WTC11 (cell line): ENCODE measurements around the gene ELAPOR2. TPM values are rescaled to one million over a fixed set of nuclear protein-coding genes. Genes with fewer than 3 reads are reported as not detected.

Experiments used
- ATAC-seq: fragments of 200-7000 bp; cut with Tn5 transposase; 2 replicates; pipeline ENCODE4 v1.10.0; 2021; ENCODE audit warnings: mild to moderate bottlenecking, moderate library complexity
- CTCF ChIA-PET: fragments of 300-600 bp; sonication (Branson Sonifier 250); formaldehyde crosslinking; loops from one replicate; lab custom pipeline; 2021; ENCODE audit warnings: antibody characterized with exemption; lab: Charles Lee
- POLR2A ChIA-PET: fragments of 350-600 bp; sonication (Branson Sonifier 250); formaldehyde crosslinking; loops from one replicate; lab custom pipeline; 2021; ENCODE audit warnings: antibody characterized with exemption; lab: Charles Lee
- DNase-seq: peaks from one replicate; pipeline ENCODE4 v3.0.0; 2021; ENCODE audit warnings: low spot score
- H3K27ac Mint-ChIP-seq: 2 replicates; pipeline ENCODE4 v1.8.0; 2021; ENCODE audit warnings: mixed read lengths
- H3K27me3 Mint-ChIP-seq: 2 replicates; pipeline ENCODE4 v1.8.0; 2021; ENCODE audit warnings: low read depth, mild to moderate bottlenecking, moderate library complexity, mixed read lengths
- H3K36me3 Mint-ChIP-seq: 2 replicates; pipeline ENCODE4 v1.8.0; 2021; ENCODE audit warnings: mixed read lengths
- H3K4me1 Mint-ChIP-seq: 2 replicates; pipeline ENCODE4 v1.8.0; 2022; ENCODE audit warnings: mixed read lengths
- H3K4me3 Mint-ChIP-seq: 2 replicates; pipeline ENCODE4 v1.8.0; 2021; ENCODE audit warnings: mild to moderate bottlenecking, moderate library complexity, mixed read lengths
- H3K9me3 Mint-ChIP-seq: 2 replicates; pipeline ENCODE4 v1.8.0; 2021; ENCODE audit warnings: mixed read lengths
- AFF4 ChIP-seq: sonication (generic); formaldehyde crosslinking; IDR thresholded peaks from 2 replicates; pipeline ENCODE4 v1.8.1; 2023; ENCODE audit warnings: mild to moderate bottlenecking, missing genetic modification reagents, borderline replicate concordance
- AR ChIP-seq: fragments of 250-450 bp; sonication (Bioruptor Pico); IDR thresholded peaks from 2 replicates; pipeline ENCODE4 v1.9.0; 2021; ENCODE audit warnings: mild to moderate bottlenecking
- ATF6 ChIP-seq: sonication (generic); formaldehyde crosslinking; IDR thresholded peaks from 2 replicates; pipeline ENCODE4 v1.8.1; 2023; ENCODE audit warnings: mild to moderate bottlenecking, missing genetic modification reagents
- CREM ChIP-seq: sonication (generic); formaldehyde crosslinking; IDR thresholded peaks from 2 replicates; pipeline ENCODE4 v1.8.1; 2022; ENCODE audit warnings: mild to moderate bottlenecking, missing genetic modification reagents, moderate library complexity
- EMX1 ChIP-seq: fragments of 250-450 bp; sonication (Bioruptor Pico); IDR thresholded peaks from 2 replicates; pipeline ENCODE4 v1.8.0; 2021; ENCODE audit warnings: mild to moderate bottlenecking
- FOXP4 ChIP-seq: sonication (generic); formaldehyde crosslinking; IDR thresholded peaks from 2 replicates; pipeline ENCODE4 v1.8.0; 2022; ENCODE audit warnings: mild to moderate bottlenecking, missing genetic modification reagents
- GABPB1 ChIP-seq: sonication (generic); formaldehyde crosslinking; IDR thresholded peaks from 2 replicates; pipeline ENCODE4 v1.8.1; 2023; ENCODE audit warnings: mild to moderate bottlenecking, missing genetic modification reagents
- HMGA2 ChIP-seq: fragments of 250-450 bp; sonication (Bioruptor Pico); IDR thresholded peaks from 2 replicates; pipeline ENCODE4 v1.4.0; 2021; ENCODE audit warnings: mild to moderate bottlenecking, moderate library complexity
- IRF1 ChIP-seq: sonication (generic); formaldehyde crosslinking; IDR thresholded peaks from 2 replicates; pipeline ENCODE4 v1.8.0; 2023; ENCODE audit warnings: missing genetic modification reagents
- NFE2L1 ChIP-seq: sonication (generic); formaldehyde crosslinking; IDR thresholded peaks from 2 replicates; pipeline ENCODE4 v1.8.1; 2023; ENCODE audit warnings: missing genetic modification reagents
- NR1H2 ChIP-seq: sonication (generic); formaldehyde crosslinking; IDR thresholded peaks from 2 replicates; pipeline ENCODE4 v1.9.0; 2021; ENCODE audit warnings: mild to moderate bottlenecking, moderate library complexity, missing genetic modification reagents
- NR2C2 ChIP-seq: sonication (generic); formaldehyde crosslinking; IDR thresholded peaks from 2 replicates; pipeline ENCODE4 v1.8.0; 2022; ENCODE audit warnings: mild to moderate bottlenecking, missing genetic modification reagents
- ZNF138 ChIP-seq: sonication (generic); formaldehyde crosslinking; conservative IDR thresholded peaks from 2 replicates; pipeline ENCODE4 v1.8.1; 2022; ENCODE audit warnings: mild to moderate bottlenecking, moderate library complexity, missing genetic modification reagents
- ZNF416 ChIP-seq: fragments of 250-450 bp; sonication (Bioruptor Pico); IDR thresholded peaks from 2 replicates; pipeline ENCODE4 v1.9.0; 2021; ENCODE audit warnings: mild to moderate bottlenecking, inconsistent platforms
- ZNF423 ChIP-seq: fragments of 250-450 bp; sonication (Bioruptor Pico); IDR thresholded peaks from 2 replicates; pipeline ENCODE4 v2.1.2; 2022; ENCODE audit warnings: mild to moderate bottlenecking, moderate library complexity
- ZNF532 ChIP-seq: fragments of 250-450 bp; sonication (Bioruptor Pico); IDR thresholded peaks from 2 replicates; pipeline ENCODE4 v1.9.0; 2021; ENCODE audit warnings: mild to moderate bottlenecking, borderline replicate concordance
- total RNA-seq: library from RNA; stranded (reverse); gene quantifications from 3 replicates; pipeline ENCODE4 v1.2.3, GENCODE V29; 2021

ELAPOR2 gene
- total RNA-seq, 1 experiment from 2014 or later, result 38.7 TPM

- TF ChIP-seq NR1H2 (CRISPR knock-in tag), result no peak
- no peak for TF ChIP-seq CREM
- no peak for TF ChIP-seq ZNF423
- no peak for TF ChIP-seq NR2C2
- no peak for TF ChIP-seq ATF6 (CRISPR knock-in tag)
- TF ChIP-seq NFE2L1 (CRISPR knock-in tag), result no peak
- TF ChIP-seq GABPB1, result no peak
- TF ChIP-seq HMGA2 (CRISPR knock-in tag), result no peak
- no peak for TF ChIP-seq AFF4 (CRISPR knock-in tag)
- TF ChIP-seq FOXP4 (CRISPR knock-in tag), result no peak
- TF ChIP-seq AR (CRISPR knock-in tag), result no peak
- no peak for TF ChIP-seq ZNF416
- no peak for TF ChIP-seq ZNF138
- no peak for TF ChIP-seq ZNF532 (CRISPR knock-in tag)
- no peak for TF ChIP-seq IRF1
- no peak for TF ChIP-seq EMX1 (CRISPR knock-in tag)
- peaks cover 8% of the 10 kb centered on the region for H3K36me3 Mint-ChIP-seq
- H3K27me3 Mint-ChIP-seq, result no peaks in the 10 kb centered on the region
- peaks cover 7% of the 10 kb centered on the region for H3K9me3 Mint-ChIP-seq
- DNase-seq, result no peak
- ChIA-PET CTCF (interaction anchor here (2.0 kb wide), 1 partner anchor 20 kb away, joined by 4 read pairs; the partner anchor contains the start of gene ELAPOR2), POLR2A (interaction anchor here (1.9 to 2.2 kb wide), 2 partner anchors 20 to 113 kb away, joined by 5 to 9 read pairs; partner anchors contain the start of genes DMTF1 and ELAPOR2)
- ATAC-seq, result no peak; the same call in 1 of the 2 replicates
- peak overlapping the region; percentile 99 for H3K27ac Mint-ChIP-seq
- peak overlapping the region; percentile 84 for H3K4me3 Mint-ChIP-seq
- H3K4me1 Mint-ChIP-seq, result peaks cover 26% of the 10 kb centered on the region
These were observed 20.3 kb downstream of the ELAPOR2 start for GRCh38 chr7:87038993-87039690.
